Thymus (tissue), 11 donors: ENCODE data around the gene TCIRG1. TPM values are rescaled to one million over a fixed set of nuclear protein-coding genes. Genes with fewer than 3 reads are reported as not detected.

Source experiments
- DNase-seq, 9 donors: peaks; one replicate each; pipeline ENCODE4 v3.0.0-alpha.2; 2013; ENCODE audit warnings: low spot score in 9 of 9, low read depth in 6 of 9, missing footprints in 1 of 9
- H3K27ac ChIP-seq, 2 donors: one replicate each; pipeline ENCODE4 v1.5.1; 2013; ENCODE audit warnings: control low read depth in 1 of 2, low read depth in 1 of 2, low read length in 1 of 2, mild to moderate bottlenecking in 1 of 2, moderate library complexity in 1 of 2
- H3K27me3 ChIP-seq, 2 donors: one replicate each; pipeline ENCODE4 v1.5.1; 2013; ENCODE audit warnings: low read length in 1 of 2; ENCODE audit not compliant: control insufficient read depth in 2 of 2, insufficient read depth in 1 of 2
- H3K36me3 ChIP-seq, 2 donors: one replicate each; pipeline ENCODE4 v1.5.1; 2013; ENCODE audit warnings: low read length in 1 of 2, mild to moderate bottlenecking in 1 of 2, moderate library complexity in 1 of 2; ENCODE audit not compliant: control insufficient read depth in 2 of 2, insufficient read depth in 2 of 2
- H3K4me1 ChIP-seq, 2 donors: one replicate each; pipeline ENCODE4 v1.5.1; 2013; ENCODE audit warnings: low read length in 2 of 2; ENCODE audit not compliant: control insufficient read depth in 2 of 2, insufficient read depth in 2 of 2
- H3K4me3 ChIP-seq, 2 donors: one replicate each; pipeline ENCODE4 v1.5.1; 2013; ENCODE audit warnings: low read length in 2 of 2, control low read depth in 1 of 2, mild to moderate bottlenecking in 1 of 2
- H3K9me3 ChIP-seq, 2 donors: one replicate each; pipeline ENCODE4 v1.5.1; 2013; ENCODE audit warnings: low read length in 1 of 2, mild to moderate bottlenecking in 1 of 2; ENCODE audit not compliant: control insufficient read depth in 2 of 2, insufficient read depth in 1 of 2
- WGBS: extraction: QIAGEN DNeasy Blood & Tissue Kit; methylation state at CpG from one replicate; pipeline ENCODE4 v1.1.7; 2013; 5-methylcytosine and 5-hydroxymethylcytosine counted together
- polyA plus RNA-seq: library from polyadenylated mRNA; stranded (reverse); fragments of 200-250 nt; gene quantifications from one replicate; pipeline ENCODE4 v1.2.3, GENCODE V29; 2013
- total RNA-seq: library from RNA; stranded (reverse); fragments of 120-200 nt; gene quantifications from one replicate; pipeline ENCODE4 v1.2.4, GENCODE V29; 2013
- donor health status: healthy.

TCIRG1 gene
- total and polyA plus RNA-seq, 2 donors, result 44.8 to 236 TPM

- no peak for DNase-seq
- Histone ChIP-seq H3K4me3 (no peak overlapping the region), H3K4me1 (peaks cover under 1 to 7% of the 10 kb centered on the region in 2 donors), H3K27me3 (no peaks in the 10 kb centered on the region), H3K9me3 (peaks cover 0 to 11% of the 10 kb centered on the region in 2 donors), H3K27ac (no peak overlapping the region), H3K36me3 (no peaks in the 10 kb centered on the region)
- WGBS, result over 99% methylated on average over 5 of the region's 5 CpGs
These were observed 14.3 kb upstream of the TCIRG1 start for GRCh38 chr11:68024508-68024907.

DNA sequence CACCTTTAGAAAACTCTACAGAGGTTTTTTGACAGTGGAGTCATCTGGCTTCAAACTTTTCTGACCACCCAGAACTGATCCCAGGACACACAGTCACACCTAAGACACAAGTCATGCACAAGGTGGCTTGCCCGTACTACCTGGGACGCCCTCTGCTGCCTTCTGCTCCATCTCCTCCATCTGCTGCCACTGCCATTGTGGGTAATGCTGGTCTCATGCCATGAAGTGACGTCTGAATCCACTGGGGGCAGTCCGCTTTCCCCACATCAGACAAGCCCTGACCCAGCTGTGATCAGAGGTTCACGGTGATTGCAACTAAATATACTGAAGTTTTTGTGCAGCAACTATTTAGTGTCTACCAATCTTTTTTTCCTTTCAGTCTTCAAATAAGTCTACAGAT, 13.8 kb upstream of the TCIRG1 start:
- Histone ChIP-seq H3K4me3 (no peak overlapping the region), H3K36me3 (no peaks in the 10 kb centered on the region), H3K27ac (no peak overlapping the region), H3K9me3 (peaks cover 0 to 15% of the 10 kb centered on the region in 2 donors), H3K4me1 (peaks cover 3 to 13% of the 10 kb centered on the region in 2 donors), H3K27me3 (no peaks in the 10 kb centered on the region)
- no peak for DNase-seq
- WGBS, result 72% methylated on average over 5 of the region's 5 CpGs

DNA sequence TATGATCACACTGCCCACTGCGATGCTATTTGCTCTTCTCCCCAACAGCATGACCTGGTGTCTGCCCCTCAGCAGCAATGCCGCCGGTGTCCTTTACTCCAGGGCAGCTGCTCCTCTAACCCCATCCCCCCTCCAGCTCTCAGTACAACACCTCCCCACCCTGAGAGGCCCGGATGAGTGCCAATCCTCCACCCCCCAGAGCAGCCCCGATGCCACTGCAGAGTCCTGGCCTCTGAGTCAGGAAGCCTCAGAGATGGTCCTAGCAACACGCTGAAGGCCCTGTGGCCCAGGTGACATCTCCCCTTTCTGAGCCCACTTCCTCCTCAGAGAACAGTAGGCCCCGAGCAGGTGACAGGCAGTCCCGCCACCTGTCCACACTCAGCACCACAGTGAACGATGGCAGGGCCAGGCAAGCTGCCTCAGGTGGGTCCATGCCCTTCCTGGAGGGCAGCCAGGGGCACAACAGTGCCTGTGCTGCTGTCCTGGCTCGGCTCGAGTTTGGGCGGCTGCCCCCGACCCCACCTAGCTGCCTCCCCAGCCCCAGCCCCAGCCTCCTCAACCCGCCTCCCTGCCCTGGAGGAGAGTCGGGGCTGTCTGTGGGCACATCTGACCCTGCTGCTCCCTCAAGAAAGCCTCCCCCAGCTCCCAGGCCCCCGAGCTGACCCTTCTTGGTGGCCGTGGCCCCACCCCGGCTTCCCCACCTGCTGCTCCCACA, 12.3 kb upstream of the TCIRG1 start:
- Histone ChIP-seq H3K4me3 (no peak overlapping the region), H3K27ac (no peak overlapping the region), H3K9me3 (peaks cover 0 to 18% of the 10 kb centered on the region in 2 donors), H3K27me3 (no peaks in the 10 kb centered on the region), H3K4me1 (peaks cover 9 to 20% of the 10 kb centered on the region in 2 donors), H3K36me3 (no peaks in the 10 kb centered on the region)
- no peak for DNase-seq
- 81% methylated on average over 18 of the region's 18 CpGs for WGBS

GRCh38 chr11:68027667-68028066, 11.2 kb upstream of the TCIRG1 start:
- H3K9me3 ChIP-seq, result peaks cover 0 to 18% of the 10 kb centered on the region in 2 donors
- no peak overlapping the region for H3K4me3 ChIP-seq
- no peak for DNase-seq
- H3K36me3 ChIP-seq, result peaks cover 0 to 7% of the 10 kb centered on the region in 2 donors
- peaks cover 16 to 27% of the 10 kb centered on the region in 2 donors for H3K4me1 ChIP-seq
- H3K27ac ChIP-seq, result no peak overlapping the region
- WGBS, result 95% methylated on average over 21 of the region's 21 CpGs
- H3K27me3 ChIP-seq, result no peaks in the 10 kb centered on the region

GRCh38 chr11:68028802-68029545, 9.9 kb upstream of the TCIRG1 start:
- 93% methylated on average over 12 of the region's 12 CpGs for WGBS
- Histone ChIP-seq H3K27ac (no peak overlapping the region), H3K36me3 (peaks cover 12 to 20% of the 10 kb centered on the region in 2 donors), H3K4me1 (peaks cover 16 to 27% of the 10 kb centered on the region in 2 donors), H3K27me3 (no peaks in the 10 kb centered on the region), H3K9me3 (peaks cover 0 to 17% of the 10 kb centered on the region in 2 donors), H3K4me3 (no peak overlapping the region)
- DNase-seq, result no peak

DNA sequence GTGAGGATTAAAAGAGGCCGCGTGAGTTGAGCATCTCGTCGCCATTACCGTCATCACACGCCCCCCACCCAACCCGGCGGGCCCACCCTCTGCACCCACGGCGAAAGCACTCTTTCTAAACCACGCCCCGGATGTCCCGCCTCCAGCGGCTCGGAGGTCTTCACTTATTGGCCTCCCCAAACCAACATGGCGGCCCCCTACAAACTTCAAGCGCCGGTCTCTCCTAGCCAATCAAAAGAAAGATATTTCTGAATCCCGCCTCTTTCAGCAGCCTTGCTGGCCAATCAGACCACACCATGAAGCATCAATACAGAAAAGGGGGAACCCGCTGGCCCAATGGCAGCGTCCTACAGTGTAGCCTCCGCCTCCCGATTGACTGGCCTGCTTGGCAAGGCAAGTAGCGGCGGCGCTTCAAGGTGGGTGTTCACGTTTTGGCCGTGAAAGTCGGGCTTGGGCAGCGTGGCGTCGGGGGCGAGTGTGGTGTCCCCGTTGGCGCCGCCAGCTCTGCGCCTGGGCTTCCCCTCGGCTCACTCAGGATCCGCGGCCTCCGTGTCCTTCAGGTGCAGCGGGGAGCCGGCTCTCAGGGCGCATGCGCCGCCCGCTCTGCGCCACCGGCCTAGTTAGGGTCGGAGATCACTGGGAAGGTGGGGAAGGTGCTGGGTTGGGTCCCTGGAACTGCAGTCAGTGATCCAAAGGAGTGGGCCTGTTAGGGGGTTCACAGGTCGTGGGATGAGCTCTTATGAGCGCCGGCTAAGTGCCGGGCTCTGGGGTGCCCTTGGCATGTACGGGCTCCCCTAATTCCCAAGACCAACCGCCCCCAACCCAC, 8.3 kb upstream of the TCIRG1 start, which contains the start of gene NDUFS8:
Gene NDUFS8, plus strand, starts transcription at position 364 of the 826 bp plus-strand sequence. CDS start 1,471 bp downstream, outside the sequence.
- Histone ChIP-seq H3K27me3 (no peaks in the 10 kb centered on the region), H3K4me3 (peak within 1 kb of the TSS; percentile 79 to 89), H3K9me3 (peaks cover 0 to 11% of the 10 kb centered on the region in 2 donors), H3K36me3 (peaks cover 17 to 24% of the 10 kb centered on the region in 2 donors), H3K27ac (peak within 1 kb of the TSS; percentile 80 to 90), H3K4me1 (peaks cover 16 to 27% of the 10 kb centered on the region in 2 donors)
- DNase-seq, result peak; percentile 96 to 100 (median 98)
- WGBS, result under 1% methylated on average over 56 of the region's 56 CpGs

DNA sequence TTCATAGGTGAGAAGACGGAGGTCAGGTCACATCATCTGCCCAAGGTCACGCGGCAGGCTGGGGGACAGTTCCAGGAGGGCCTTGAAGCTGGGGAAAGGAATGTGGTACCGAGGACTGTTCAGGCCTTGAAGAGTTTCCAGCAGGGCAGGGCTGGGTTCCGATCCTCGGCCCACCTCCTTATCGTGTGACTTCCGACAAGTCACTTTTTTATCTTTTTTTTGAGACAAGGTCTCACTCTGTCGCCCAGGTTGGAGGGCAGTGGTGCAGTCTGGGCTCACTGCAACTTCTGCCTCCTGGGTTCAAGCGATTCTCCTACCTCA, 7.7 kb upstream of the TCIRG1 start:
- 17% methylated on average over 10 of the region's 10 CpGs for WGBS
- no peaks in the 10 kb centered on the region for H3K27me3 ChIP-seq
- peaks cover 0 to 11% of the 10 kb centered on the region in 2 donors for H3K9me3 ChIP-seq
- H3K4me1 ChIP-seq, result peaks cover 16 to 27% of the 10 kb centered on the region in 2 donors
- H3K4me3 ChIP-seq, result peak overlapping the region; percentile 79 to 89
- no peak for DNase-seq
- H3K36me3 ChIP-seq, result peaks cover 17 to 24% of the 10 kb centered on the region in 2 donors
- peak overlapping the region; percentile 80 to 90 for H3K27ac ChIP-seq

DNA sequence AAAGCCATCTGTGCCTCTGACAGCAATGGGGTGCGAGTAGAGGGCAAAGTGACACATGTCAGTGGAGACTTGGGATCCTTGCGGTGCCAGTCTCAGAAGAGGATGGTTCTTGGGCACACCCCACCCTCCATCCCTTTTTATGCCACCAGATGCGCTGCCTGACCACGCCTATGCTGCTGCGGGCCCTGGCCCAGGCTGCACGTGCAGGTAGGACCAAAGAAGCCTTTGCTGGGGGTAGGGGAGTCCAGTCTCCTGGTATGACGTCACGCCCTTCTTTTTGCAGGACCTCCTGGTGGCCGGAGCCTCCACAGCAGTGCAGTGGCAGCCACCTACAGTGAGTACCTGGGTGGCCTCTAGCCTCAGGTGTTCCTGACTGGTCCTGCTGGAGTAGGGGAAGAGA, 6.8 kb upstream of the TCIRG1 start:
- Histone ChIP-seq H3K36me3 (peaks cover 17 to 33% of the 10 kb centered on the region in 2 donors), H3K4me3 (no peak overlapping the region), H3K9me3 (peaks cover 0 to 11% of the 10 kb centered on the region in 2 donors), H3K27ac (no peak overlapping the region), H3K4me1 (peaks cover 16 to 28% of the 10 kb centered on the region in 2 donors), H3K27me3 (no peaks in the 10 kb centered on the region)
- 85% methylated on average over 9 of the region's 9 CpGs for WGBS
- no peak for DNase-seq
